ENCODE results near the gene RAPGEF5.

The RAPGEF5 gene

GRCh38 chr7:22075561-22075960 is 281.4 kb downstream of the RAPGEF5 start:
- TF ChIP-seq Cebpa-rat (IDR thresholded peaks at IDR 0.05), result no peak
- H3K9ac ChIP-seq, result no peak overlapping the region
- no peaks in the 10 kb centered on the region for H3K36me3 ChIP-seq
- H3K27ac ChIP-seq, result no peak overlapping the region
- no peaks in the 10 kb centered on the region for H3K27me3 ChIP-seq
- peaks cover 14% of the 10 kb centered on the region for H3K9me3 ChIP-seq
- H3K4me2 ChIP-seq, result peak overlapping the region; percentile 41
- H3K4me3 ChIP-seq, result no peak overlapping the region
- peaks cover 15% of the 10 kb centered on the region for H3K4me1 ChIP-seq
- no peaks in the 10 kb centered on the region for H4K20me1 ChIP-seq

- Histone ChIP-seq H3K9me3 (peaks cover 11% of the 10 kb centered on the region), H3K4me1 (peaks cover 15% of the 10 kb centered on the region), H3K9ac (no peak overlapping the region), H3K27me3 (no peaks in the 10 kb centered on the region), H3K4me2 (peak overlapping the region; percentile 41), H4K20me1 (no peaks in the 10 kb centered on the region), H3K27ac (no peak overlapping the region), H3K36me3 (no peaks in the 10 kb centered on the region), H3K4me3 (no peak overlapping the region)
- TF ChIP-seq Cebpa-rat (IDR thresholded peaks at IDR 0.05), result no peak
Measured at GRCh38 chr7:22074897-22075296, 282.1 kb downstream of the RAPGEF5 start.

Data from BLaER1 (cell line).